ENCODE data around the gene MYOM3. TPM values are rescaled to one million over a fixed set of nuclear protein-coding genes. Genes with fewer than 3 reads are reported as not detected.
A peak's percentile ranks its signal among the peaks of the same experiment; 100 is the strongest.
"Not testable (repeated sequence)": the region's sequence is repeated elsewhere in the genome, so short reads cannot be mapped to it uniquely, and the experiment has no call there.

Gene MYOM3
- total and polyA plus RNA-seq, 9 donors = 255 to 555 (median 371) TPM

- no peak overlapping the region for H3K4me3 ChIP-seq (ENCODE audit: low read length)
- H3K4me1 ChIP-seq (ENCODE audit: control insufficient read depth, insufficient read depth, low read length) = peaks cover 21% of the 10 kb centered on the region
- no peaks in the 10 kb centered on the region for H3K36me3 ChIP-seq (ENCODE audit: control insufficient read depth, insufficient read depth, low read length)
- H3K27ac ChIP-seq (ENCODE audit: low read length) = no peak overlapping the region
- no peak for DNase-seq
- no peaks in the 10 kb centered on the region for H3K9me3 ChIP-seq (replicated peaks; ENCODE audit: control insufficient read depth, low read depth, low read length)
- H3K27me3 ChIP-seq (ENCODE audit: control insufficient read depth, insufficient read depth, low read length) = no peaks in the 10 kb centered on the region
- 75% methylated on average over 5 of the region's 7 CpGs for WGBS (ENCODE audit: insufficient coverage)
Measured at GRCh38 chr1:24021403-24022266, 90.3 kb downstream of the MYOM3 start.

- H3K27ac ChIP-seq (ENCODE audit: low read length) = no peak overlapping the region
- DNase-seq = peak; percentile 38
- peaks cover 24% of the 10 kb centered on the region for H3K4me1 ChIP-seq (ENCODE audit: control insufficient read depth, insufficient read depth, low read length)
- H3K36me3 ChIP-seq (ENCODE audit: control insufficient read depth, insufficient read depth, low read length) = no peaks in the 10 kb centered on the region
- WGBS (ENCODE audit: insufficient coverage) = 72% methylated on average over 2 of the region's 3 CpGs
- no peak overlapping the region for H3K4me3 ChIP-seq (ENCODE audit: low read length)
- H3K27me3 ChIP-seq (ENCODE audit: control insufficient read depth, insufficient read depth, low read length) = no peaks in the 10 kb centered on the region
- no peaks in the 10 kb centered on the region for H3K9me3 ChIP-seq (replicated peaks; ENCODE audit: control insufficient read depth, low read depth, low read length)
Measured at GRCh38 chr1:24020470-24020869, 91.5 kb downstream of the MYOM3 start.

GRCh38 chr1:24020025-24020424 is 91.9 kb downstream of the MYOM3 start:
- Histone ChIP-seq H3K27ac (ENCODE audit: low read length) (peak overlapping the region; percentile 8), H3K36me3 (ENCODE audit: control insufficient read depth, insufficient read depth, low read length) (no peaks in the 10 kb centered on the region), H3K4me3 (ENCODE audit: low read length) (no peak overlapping the region), H3K27me3 (ENCODE audit: control insufficient read depth, insufficient read depth, low read length) (no peaks in the 10 kb centered on the region), H3K9me3 (replicated peaks; ENCODE audit: control insufficient read depth, low read depth, low read length) (no peaks in the 10 kb centered on the region), H3K4me1 (ENCODE audit: control insufficient read depth, insufficient read depth, low read length) (peaks cover 24% of the 10 kb centered on the region)
- WGBS (ENCODE audit: insufficient coverage) = 28% methylated on average over 3 of the region's 5 CpGs
- DNase-seq = peak; percentile 66

- no peaks in the 10 kb centered on the region for H3K9me3 ChIP-seq (replicated peaks; ENCODE audit: control insufficient read depth, low read depth, low read length)
- H3K4me3 ChIP-seq (ENCODE audit: low read length) = no peak overlapping the region
- peak; percentile 98 for DNase-seq
- H3K27ac ChIP-seq (ENCODE audit: low read length) = peak overlapping the region; percentile 97
- 35% methylated on average over 2 of the region's 20 CpGs for WGBS (ENCODE audit: insufficient coverage)
- no peaks in the 10 kb centered on the region for H3K36me3 ChIP-seq (ENCODE audit: control insufficient read depth, insufficient read depth, low read length)
- H3K27me3 ChIP-seq (ENCODE audit: control insufficient read depth, insufficient read depth, low read length) = no peaks in the 10 kb centered on the region
- peaks cover 24% of the 10 kb centered on the region for H3K4me1 ChIP-seq (ENCODE audit: control insufficient read depth, insufficient read depth, low read length)
Measured at GRCh38 chr1:24018611-24019580, 93.0 kb downstream of the MYOM3 start.

- WGBS (ENCODE audit: insufficient coverage) = no CpG with 5 or more reads among the region's 6 CpGs
- Histone ChIP-seq H3K27me3 (ENCODE audit: control insufficient read depth, insufficient read depth, low read length) (peaks cover 4% of the 10 kb centered on the region), H3K36me3 (ENCODE audit: control insufficient read depth, insufficient read depth, low read length) (no peaks in the 10 kb centered on the region), H3K4me3 (ENCODE audit: low read length) (no peak overlapping the region), H3K9me3 (replicated peaks; ENCODE audit: control insufficient read depth, low read depth, low read length) (no peaks in the 10 kb centered on the region), H3K27ac (ENCODE audit: low read length) (peak overlapping the region; percentile 87), H3K4me1 (ENCODE audit: control insufficient read depth, insufficient read depth, low read length) (peaks cover 24% of the 10 kb centered on the region)
- peak; percentile 99 for DNase-seq
Measured at GRCh38 chr1:24015221-24016210, 96.4 kb downstream of the MYOM3 start.

- H3K27me3 ChIP-seq (ENCODE audit: control insufficient read depth, insufficient read depth, low read length); DNase-seq; H3K27ac ChIP-seq (ENCODE audit: low read length); H3K9me3 ChIP-seq (replicated peaks; ENCODE audit: control insufficient read depth, low read depth, low read length); H3K4me1 ChIP-seq (ENCODE audit: control insufficient read depth, insufficient read depth, low read length); H3K36me3 ChIP-seq (ENCODE audit: control insufficient read depth, insufficient read depth, low read length); H3K4me3 ChIP-seq (ENCODE audit: low read length): not testable (repeated sequence)
- no CpG with 5 or more reads among the region's 8 CpGs for WGBS (ENCODE audit: insufficient coverage)
Measured at GRCh38 chr1:24012878-24013277, 99.1 kb downstream of the MYOM3 start.

- DNase-seq = no peak
- Histone ChIP-seq H3K27me3 (ENCODE audit: control insufficient read depth, insufficient read depth, low read length) (peaks cover 6% of the 10 kb centered on the region), H3K4me1 (ENCODE audit: control insufficient read depth, insufficient read depth, low read length) (peaks cover 3% of the 10 kb centered on the region), H3K36me3 (ENCODE audit: control insufficient read depth, insufficient read depth, low read length) (no peaks in the 10 kb centered on the region), H3K27ac (ENCODE audit: low read length) (no peak overlapping the region), H3K4me3 (ENCODE audit: low read length) (no peak overlapping the region), H3K9me3 (replicated peaks; ENCODE audit: control insufficient read depth, low read depth, low read length) (no peaks in the 10 kb centered on the region)
- 79% methylated on average over 3 of the region's 5 CpGs for WGBS (ENCODE audit: insufficient coverage)
Measured at GRCh38 chr1:24010650-24011049, 101.3 kb downstream of the MYOM3 start.

- Histone ChIP-seq H3K4me3 (ENCODE audit: low read length) (no peak overlapping the region), H3K27ac (ENCODE audit: low read length) (no peak overlapping the region), H3K27me3 (ENCODE audit: control insufficient read depth, insufficient read depth, low read length) (peaks cover 6% of the 10 kb centered on the region), H3K36me3 (ENCODE audit: control insufficient read depth, insufficient read depth, low read length) (no peaks in the 10 kb centered on the region), H3K4me1 (ENCODE audit: control insufficient read depth, insufficient read depth, low read length) (peaks cover 3% of the 10 kb centered on the region), H3K9me3 (replicated peaks; ENCODE audit: control insufficient read depth, low read depth, low read length) (no peaks in the 10 kb centered on the region)
- WGBS (ENCODE audit: insufficient coverage) = 64% methylated on average over 1 of the region's 1 CpG
- no peak for DNase-seq
Measured at GRCh38 chr1:24009406-24009805, 102.5 kb downstream of the MYOM3 start.

- H3K36me3 ChIP-seq (ENCODE audit: control insufficient read depth, insufficient read depth, low read length); H3K9me3 ChIP-seq (replicated peaks; ENCODE audit: control insufficient read depth, low read depth, low read length); H3K27ac ChIP-seq (ENCODE audit: low read length); H3K27me3 ChIP-seq (ENCODE audit: control insufficient read depth, insufficient read depth, low read length); H3K4me3 ChIP-seq (ENCODE audit: low read length); H3K4me1 ChIP-seq (ENCODE audit: control insufficient read depth, insufficient read depth, low read length): not testable (repeated sequence)
- DNase-seq = peak; percentile 61
- WGBS (ENCODE audit: insufficient coverage) = no CpG with 5 or more reads among the region's 3 CpGs
Measured at GRCh38 chr1:24008574-24009184, 103.3 kb downstream of the MYOM3 start.
